OCI-LY1 (cell line): ENCODE data around the gene TRPM5.

Experiments used
- H2AFZ ChIP-seq: fragments of 200-600 bp; sonication (generic), shearing (Covaris generic); 2 replicates; pipeline ENCODE4 v1.6.0; 2014; ENCODE audit warnings: antibody characterized with exemption, mild to moderate bottlenecking, low read length
- H3F3A ChIP-seq: fragments of 200-600 bp; sonication (generic), shearing (Covaris generic); 2 replicates; pipeline ENCODE4 v1.6.0; 2014; ENCODE audit warnings: mild to moderate bottlenecking, antibody characterized with exemption, low read length, moderate library complexity; ENCODE audit not compliant: insufficient read depth
- H3K27ac ChIP-seq: fragments of 200-600 bp; sonication (generic); 2 replicates; pipeline ENCODE4 v1.5.1; 2014; ENCODE audit warnings: low read length, mixed run types, mild to moderate bottlenecking, low read depth; ENCODE audit not compliant: poor library complexity, severe bottlenecking
- H3K27me3 ChIP-seq: fragments of 200-600 bp; sonication (generic); 2 replicates; pipeline ENCODE4 v1.6.0; 2014; ENCODE audit warnings: antibody characterized with exemption, mild to moderate bottlenecking, low read length, moderate library complexity; ENCODE audit not compliant: insufficient read depth
- H3K36me3 ChIP-seq: fragments of 200-600 bp; sonication (generic); 2 replicates; pipeline ENCODE4 v1.6.1; 2014; ENCODE audit warnings: mild to moderate bottlenecking, antibody characterized with exemption, low read length, moderate library complexity, mixed read lengths; ENCODE audit not compliant: insufficient read depth
- H3K4me1 ChIP-seq: fragments of 200-600 bp; sonication (generic); 2 replicates; pipeline ENCODE4 v1.5.1; 2014; ENCODE audit warnings: mild to moderate bottlenecking, low read length, moderate library complexity; ENCODE audit not compliant: insufficient read depth, severe bottlenecking
- H3K4me2 ChIP-seq: fragments of 200-600 bp; sonication (generic), shearing (Covaris generic); 2 replicates; pipeline ENCODE4 v1.6.1; 2014; ENCODE audit warnings: low read length
- H3K4me3 ChIP-seq: fragments of 200-600 bp; sonication (generic); 2 replicates; pipeline ENCODE4 v1.5.1; 2014; ENCODE audit warnings: low read length, low read depth, mild to moderate bottlenecking, mixed read lengths; ENCODE audit not compliant: poor library complexity, severe bottlenecking
- H3K79me2 ChIP-seq: fragments of 200-600 bp; shearing (Covaris generic); 2 replicates; pipeline ENCODE4 v1.6.1; 2016; ENCODE audit warnings: mixed run types, low read length, mixed read lengths; ENCODE audit not compliant: insufficient read depth
- H3K9ac ChIP-seq: fragments of 200-600 bp; sonication (generic), shearing (Covaris generic); 2 replicates; pipeline ENCODE4 v1.6.1; 2014; ENCODE audit warnings: mild to moderate bottlenecking, low read length, mixed read lengths
- H3K9me2 ChIP-seq: fragments of 200-600 bp; sonication (generic), shearing (Covaris generic); 2 replicates; pipeline ENCODE4 v1.6.1; 2014; ENCODE audit warnings: low read depth, mild to moderate bottlenecking, low read length, mixed read lengths
- H3K9me3 ChIP-seq: fragments of 200-600 bp; shearing (Covaris generic); 2 replicates; pipeline ENCODE4 v1.6.1; 2014; ENCODE audit warnings: low read length, mixed read lengths
- H4K20me1 ChIP-seq: fragments of 200-600 bp; sonication (generic), shearing (Covaris generic); 2 replicates; pipeline ENCODE4 v1.6.0; 2016; ENCODE audit warnings: mild to moderate bottlenecking, low read length; ENCODE audit not compliant: insufficient read depth
- CTCF ChIP-seq: fragments of 200-600 bp; sonication (generic), shearing (Covaris generic); IDR thresholded peaks from 2 replicates; pipeline ENCODE4 v1.5.1; 2017; ENCODE audit warnings: mild to moderate bottlenecking, antibody characterized with exemption, low read length, moderate library complexity, mixed read lengths
- EZH2 ChIP-seq: fragments of 200-600 bp; sonication (generic), shearing (Covaris generic); IDR thresholded peaks from 2 replicates; pipeline ENCODE4 v1.8.0; 2017; ENCODE audit warnings: borderline replicate concordance, mixed run types, mild to moderate bottlenecking, antibody characterized with exemption, low read length, moderate library complexity, mixed read lengths

The TRPM5 gene

GRCh38 chr11:2398664-2399355 lies 45.5 kb downstream of the TRPM5 start:
- Histone ChIP-seq H3K9me2 (no peaks in the 10 kb centered on the region), H3K36me3 (peaks cover 58% of the 10 kb centered on the region), H3K4me3 (peak overlapping the region; percentile 71), H2AFZ (no peak overlapping the region), H3K27me3 (no peaks in the 10 kb centered on the region), H3K9me3 (no peaks in the 10 kb centered on the region), H3F3A (no peaks in the 10 kb centered on the region), H3K79me2 (no peaks in the 10 kb centered on the region), H3K4me2 (peak overlapping the region; percentile 69), H3K4me1 (peaks cover 30% of the 10 kb centered on the region), H3K9ac (peak overlapping the region; percentile 76; the same call in 1 of the 2 replicates), H4K20me1 (no peaks in the 10 kb centered on the region), H3K27ac (peak overlapping the region; percentile 55)
- TF ChIP-seq CTCF: peak; percentile 45; the same call in 1 of the 2 replicates
- no peak for TF ChIP-seq EZH2

- Histone ChIP-seq H3K9me2 (no peaks in the 10 kb centered on the region), H3K27ac (no peak overlapping the region), H3K4me3 (no peak overlapping the region), H2AFZ (no peak overlapping the region), H3K4me1 (peaks cover 48% of the 10 kb centered on the region), H4K20me1 (no peaks in the 10 kb centered on the region), H3K27me3 (no peaks in the 10 kb centered on the region), H3K9ac (no peak overlapping the region), H3K9me3 (no peaks in the 10 kb centered on the region), H3K4me2 (no peak overlapping the region), H3K36me3 (peaks cover 53% of the 10 kb centered on the region), H3F3A (no peaks in the 10 kb centered on the region), H3K79me2 (no peaks in the 10 kb centered on the region)
- no peak for TF ChIP-seq CTCF
- TF ChIP-seq EZH2: no peak
Observed at GRCh38 chr11:2397005-2397404, 47.3 kb downstream of the TRPM5 start.

- Histone ChIP-seq H3K4me1 (peaks cover 49% of the 10 kb centered on the region), H3K9me3 (no peaks in the 10 kb centered on the region), H3K36me3 (peaks cover 59% of the 10 kb centered on the region), H3K27ac (no peak overlapping the region), H3K4me3 (no peak overlapping the region), H3F3A (no peaks in the 10 kb centered on the region), H4K20me1 (no peaks in the 10 kb centered on the region), H3K9ac (no peak overlapping the region), H3K4me2 (no peak overlapping the region), H3K9me2 (no peaks in the 10 kb centered on the region), H3K27me3 (no peaks in the 10 kb centered on the region), H3K79me2 (no peaks in the 10 kb centered on the region), H2AFZ (no peak overlapping the region)
- TF ChIP-seq EZH2: no peak
- TF ChIP-seq CTCF: no peak
Observed at GRCh38 chr11:2396471-2396870, 47.8 kb downstream of the TRPM5 start.
